GM10266 (cell line): ENCODE data around the gene BICC1.

Source experiments
- DNase-seq: peaks from one replicate; pipeline ENCODE4 v3.0.0; 2012; ENCODE audit errors: extremely low spot score
- TF ChIP-seq, protein P1 (sequence below): IDR thresholded peaks from 2 replicates; pipeline ENCODE4 v1.5.1; 2012; ENCODE audit warnings: mild to moderate bottlenecking, low read depth; ENCODE audit not compliant: control insufficient read depth, insufficient read depth; ENCODE audit errors: missing control alignments

BICC1 gene

GRCh38 chr10:58488921-58489320 is 23.8 kb upstream of the BICC1 start:
- no peak for DNase-seq
- TF ChIP-seq, protein P1, sequence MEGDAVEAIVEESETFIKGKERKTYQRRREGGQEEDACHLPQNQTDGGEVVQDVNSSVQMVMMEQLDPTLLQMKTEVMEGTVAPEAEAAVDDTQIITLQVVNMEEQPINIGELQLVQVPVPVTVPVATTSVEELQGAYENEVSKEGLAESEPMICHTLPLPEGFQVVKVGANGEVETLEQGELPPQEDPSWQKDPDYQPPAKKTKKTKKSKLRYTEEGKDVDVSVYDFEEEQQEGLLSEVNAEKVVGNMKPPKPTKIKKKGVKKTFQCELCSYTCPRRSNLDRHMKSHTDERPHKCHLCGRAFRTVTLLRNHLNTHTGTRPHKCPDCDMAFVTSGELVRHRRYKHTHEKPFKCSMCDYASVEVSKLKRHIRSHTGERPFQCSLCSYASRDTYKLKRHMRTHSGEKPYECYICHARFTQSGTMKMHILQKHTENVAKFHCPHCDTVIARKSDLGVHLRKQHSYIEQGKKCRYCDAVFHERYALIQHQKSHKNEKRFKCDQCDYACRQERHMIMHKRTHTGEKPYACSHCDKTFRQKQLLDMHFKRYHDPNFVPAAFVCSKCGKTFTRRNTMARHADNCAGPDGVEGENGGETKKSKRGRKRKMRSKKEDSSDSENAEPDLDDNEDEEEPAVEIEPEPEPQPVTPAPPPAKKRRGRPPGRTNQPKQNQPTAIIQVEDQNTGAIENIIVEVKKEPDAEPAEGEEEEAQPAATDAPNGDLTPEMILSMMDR = no peak

- TF ChIP-seq, protein P1 = no peak
- DNase-seq = no peak
These were observed 9.7 kb upstream of the BICC1 start for GRCh38 chr10:58502956-58503355.

DNA sequence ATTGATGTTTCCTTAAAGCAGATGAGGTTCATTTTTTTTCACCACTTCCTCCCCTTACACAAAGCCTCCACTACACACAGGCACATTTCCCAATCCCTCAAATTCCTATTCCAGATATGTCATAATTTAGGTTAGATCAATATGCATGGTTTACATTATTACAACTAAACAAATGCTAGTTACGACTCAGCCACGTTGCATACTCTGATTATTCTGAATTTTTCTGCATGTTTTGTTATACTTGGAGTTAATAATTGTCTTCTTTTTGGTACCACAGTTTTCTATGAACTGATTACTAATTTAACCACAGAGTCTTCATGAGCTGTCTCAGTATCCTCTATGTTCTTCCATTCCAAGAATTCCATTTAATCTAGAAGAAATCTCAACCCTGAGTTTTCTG is 4.4 kb upstream of the BICC1 start:
- TF ChIP-seq, protein P1 = no peak
- DNase-seq = no peak

DNA sequence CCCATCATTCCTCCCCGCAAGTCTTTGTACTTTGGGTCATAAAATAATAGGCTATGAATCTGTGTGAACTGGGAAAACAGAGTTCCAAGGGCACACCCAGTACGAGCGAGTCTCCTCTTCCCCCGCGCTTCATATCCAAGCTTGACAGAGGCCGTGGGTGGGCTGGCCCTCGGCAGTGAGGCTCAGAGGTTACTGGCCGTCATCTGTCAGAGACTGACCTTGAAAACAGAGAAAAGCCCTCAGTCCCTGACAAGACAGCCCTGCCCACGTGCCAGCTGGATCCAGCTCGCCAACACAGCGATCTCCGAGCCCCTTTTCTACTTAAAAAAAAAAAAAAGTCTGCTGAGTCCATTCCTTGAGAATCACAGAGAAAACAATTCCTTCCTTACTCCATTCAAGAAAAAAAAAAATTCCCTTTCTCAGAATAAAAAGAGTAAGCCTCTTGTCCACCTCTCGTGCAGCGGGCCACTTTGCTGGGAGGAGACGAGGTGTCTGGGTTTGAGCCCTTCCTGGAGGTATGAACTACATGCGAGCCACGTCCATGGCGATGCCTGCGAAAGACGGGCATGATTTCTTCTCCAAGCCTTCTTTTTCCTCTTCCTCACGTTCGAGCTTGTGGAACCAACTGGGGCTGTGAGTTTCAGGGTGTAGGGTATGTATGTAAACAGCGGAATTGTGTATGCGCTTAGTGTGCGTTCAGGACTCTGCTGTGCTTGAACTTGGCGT is 744 bp upstream of the BICC1 start:
- TF ChIP-seq, protein P1 = no peak

GRCh38 chr10:58513188-58514110 is 777 bp downstream of the BICC1 start:
- TF ChIP-seq, protein P1 = no peak
- DNase-seq = peak; percentile 28

More for the DNA sequence above, 744 bp upstream of the BICC1 start:
- no peak for DNase-seq

DNA sequence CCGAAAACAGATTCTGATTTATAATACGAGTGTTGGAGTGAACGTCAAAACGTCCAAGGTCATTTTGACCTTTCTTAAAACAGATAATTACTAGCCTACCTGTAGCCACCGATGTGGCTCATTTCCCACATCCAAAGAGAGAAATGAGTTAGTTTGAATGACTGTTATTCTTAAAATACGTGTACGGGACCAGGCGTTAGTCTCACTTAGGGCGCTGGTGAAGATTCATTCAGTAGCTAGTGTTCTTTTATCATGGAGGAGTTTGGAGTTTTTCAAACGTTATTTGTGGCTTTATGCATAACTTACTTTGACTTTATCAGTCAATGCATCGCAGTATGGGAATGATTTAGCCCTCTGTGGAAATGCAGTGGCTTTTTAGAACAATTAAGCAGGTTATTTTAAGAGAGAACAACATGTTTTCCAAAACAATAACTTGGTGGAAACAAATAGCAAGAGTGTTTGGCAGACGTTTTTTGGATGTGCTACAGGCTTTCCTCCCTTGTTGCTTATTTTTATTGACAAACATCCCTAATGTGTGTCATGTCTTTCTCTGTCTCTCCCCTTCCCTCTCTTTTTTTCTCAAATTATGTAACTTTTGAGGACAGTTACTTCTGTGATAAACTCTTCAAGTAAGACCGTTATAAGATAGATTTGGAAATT is 1.6 kb downstream of the BICC1 start:
- TF ChIP-seq, protein P1 = no peak
- no peak for DNase-seq
